Measurements from ENCODE around the gene DOK1.
"Not testable (repeated sequence)": the region's sequence is repeated elsewhere in the genome, so short reads cannot be mapped to it uniquely, and the experiment has no call there.

Gene DOK1

GRCh38 chr2:74548900-74549826 is 5.4 kb upstream of the DOK1 start:
- DNase-seq (ENCODE audit: low read depth in 2 of 2) = no peak

DNA sequence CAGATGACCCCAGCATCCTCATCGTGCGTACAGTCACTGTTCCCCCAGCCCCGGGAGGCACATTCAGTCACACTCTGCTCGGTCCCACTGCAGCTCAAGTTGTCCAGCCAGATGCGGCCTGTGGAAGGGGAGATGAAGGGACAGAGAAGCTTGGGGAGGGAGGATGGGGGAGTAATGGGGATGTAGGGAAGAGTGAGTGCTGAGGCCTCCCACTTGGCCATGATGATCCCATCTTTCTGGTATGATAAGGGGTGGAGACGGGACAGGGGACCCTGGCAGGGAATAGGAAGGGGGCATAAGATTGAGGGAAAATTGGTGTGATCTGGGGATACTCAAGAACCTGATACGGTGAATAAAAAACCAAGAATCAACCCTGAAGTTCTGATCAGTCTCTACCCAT is 4.3 kb upstream of the DOK1 start:
- DNase-seq (ENCODE audit: low read depth in 2 of 2) = no peak

GRCh38 chr2:74551530-74551929 is 3.0 kb upstream of the DOK1 start:
- DNase-seq (ENCODE audit: low read depth in 2 of 2) = no peak

- no peak for DNase-seq (ENCODE audit: low read depth in 2 of 2)
Measured at GRCh38 chr2:74551942-74552913, 2.3 kb upstream of the DOK1 start.

DNA sequence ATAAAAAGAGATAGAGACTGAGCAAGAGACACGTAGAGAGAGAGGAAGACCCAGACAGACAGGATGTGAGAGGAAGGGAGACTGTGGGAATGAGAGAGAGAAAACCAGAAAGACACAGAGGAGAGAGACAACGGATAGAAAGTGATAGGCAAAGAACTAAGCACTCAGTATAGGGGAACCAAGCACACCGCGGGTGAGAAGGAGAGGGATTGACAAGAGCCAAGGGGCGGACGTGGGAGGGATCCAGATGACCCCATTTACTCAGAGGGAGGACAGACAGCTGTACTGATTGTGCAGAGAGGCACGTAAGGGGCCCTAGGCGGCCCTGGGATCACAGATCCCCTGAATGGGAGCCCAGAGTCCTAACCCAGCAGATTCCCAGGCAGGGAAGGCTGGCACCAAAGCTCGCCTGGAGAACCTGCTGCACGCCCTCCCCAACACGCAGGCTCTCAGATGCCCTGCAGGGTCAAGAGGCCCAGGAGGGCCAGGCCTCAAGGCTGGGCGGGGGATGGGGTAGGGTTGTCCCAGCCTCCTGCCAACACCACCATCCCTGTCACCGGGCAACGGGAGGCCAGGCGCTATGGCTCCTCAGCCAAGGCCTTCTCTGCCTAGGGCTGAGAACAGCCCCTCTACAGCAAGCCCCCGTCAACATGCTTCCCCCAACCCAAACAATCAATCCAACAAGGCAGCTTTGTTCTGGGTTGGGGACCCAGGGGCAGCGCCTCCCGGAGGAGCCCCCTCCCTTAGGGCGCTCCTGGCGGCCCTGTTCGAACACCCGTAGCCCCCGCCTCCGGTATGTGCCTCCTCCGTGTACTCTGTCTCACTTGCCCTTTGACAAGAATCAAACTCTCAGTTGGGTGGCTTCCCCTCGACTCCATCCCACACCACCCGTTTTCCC is 1.4 kb upstream of the DOK1 start:
- no peak for DNase-seq (ENCODE audit: low read depth in 2 of 2)

DNA sequence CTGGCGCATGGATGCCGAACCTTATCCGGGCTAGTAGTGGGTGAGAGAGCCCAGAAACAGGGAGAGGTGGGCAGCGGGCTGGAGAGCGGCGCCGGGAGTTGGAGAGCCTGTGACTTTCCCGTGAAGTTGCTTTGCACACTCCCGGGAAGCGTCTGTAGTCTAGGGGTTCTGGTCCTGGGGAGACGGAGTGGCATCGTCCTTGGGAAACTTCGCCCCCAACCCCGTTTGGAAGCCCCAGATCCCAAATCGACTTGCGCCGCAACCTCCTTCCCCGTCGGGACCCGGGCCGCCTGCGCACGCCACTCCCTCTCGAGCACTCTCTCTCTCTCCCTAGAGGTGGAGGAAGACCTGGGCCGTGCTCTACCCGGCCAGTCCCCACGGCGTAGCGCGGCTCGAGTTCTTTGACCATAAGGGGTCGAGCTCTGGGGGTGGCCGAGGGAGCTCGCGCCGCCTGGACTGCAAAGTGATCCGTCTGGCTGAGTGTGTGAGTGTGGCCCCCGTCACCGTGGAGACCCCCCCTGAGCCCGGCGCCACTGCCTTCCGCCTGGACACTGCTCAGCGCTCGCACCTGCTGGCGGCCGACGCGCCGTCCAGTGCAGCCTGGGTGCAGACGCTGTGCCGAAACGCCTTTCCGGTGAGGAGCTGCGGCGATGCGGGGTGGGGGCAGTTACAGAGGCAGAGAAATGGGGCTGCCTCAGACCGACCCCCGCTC is 456 bp downstream of the DOK1 start:
- no peak for DNase-seq (ENCODE audit: low read depth in 2 of 2)

DNA sequence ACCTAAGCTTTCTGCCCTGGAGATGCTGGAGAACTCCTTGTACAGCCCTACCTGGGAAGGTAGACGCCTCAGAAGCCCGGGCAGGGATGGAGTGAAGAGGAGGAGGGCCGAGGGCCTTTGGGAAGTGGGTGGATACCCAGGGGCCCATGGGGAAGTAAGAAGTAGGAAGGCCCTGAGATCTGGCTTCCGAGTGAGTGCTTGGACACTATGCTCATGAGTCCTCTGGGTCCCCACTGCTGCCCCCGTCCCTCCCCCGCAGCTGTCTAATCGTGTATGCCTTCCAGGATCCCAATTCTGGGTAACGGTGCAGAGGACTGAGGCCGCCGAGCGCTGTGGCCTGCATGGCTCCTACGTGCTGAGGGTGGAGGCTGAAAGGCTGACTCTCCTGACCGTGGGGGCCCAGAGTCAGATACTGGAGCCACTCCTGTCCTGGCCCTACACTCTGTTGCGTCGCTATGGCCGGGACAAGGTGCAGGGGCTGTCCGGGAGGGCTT is 1.1 kb downstream of the DOK1 start:
- DNase-seq (ENCODE audit: low read depth in 2 of 2) = no peak

GRCh38 chr2:74556159-74556558 is 1.6 kb downstream of the DOK1 start:
- DNase-seq (ENCODE audit: low read depth in 2 of 2) = no peak

GRCh38 chr2:74556831-74557370 is 2.4 kb downstream of the DOK1 start:
- DNase-seq (ENCODE audit: low read depth in 2 of 2) = no peak

DNA sequence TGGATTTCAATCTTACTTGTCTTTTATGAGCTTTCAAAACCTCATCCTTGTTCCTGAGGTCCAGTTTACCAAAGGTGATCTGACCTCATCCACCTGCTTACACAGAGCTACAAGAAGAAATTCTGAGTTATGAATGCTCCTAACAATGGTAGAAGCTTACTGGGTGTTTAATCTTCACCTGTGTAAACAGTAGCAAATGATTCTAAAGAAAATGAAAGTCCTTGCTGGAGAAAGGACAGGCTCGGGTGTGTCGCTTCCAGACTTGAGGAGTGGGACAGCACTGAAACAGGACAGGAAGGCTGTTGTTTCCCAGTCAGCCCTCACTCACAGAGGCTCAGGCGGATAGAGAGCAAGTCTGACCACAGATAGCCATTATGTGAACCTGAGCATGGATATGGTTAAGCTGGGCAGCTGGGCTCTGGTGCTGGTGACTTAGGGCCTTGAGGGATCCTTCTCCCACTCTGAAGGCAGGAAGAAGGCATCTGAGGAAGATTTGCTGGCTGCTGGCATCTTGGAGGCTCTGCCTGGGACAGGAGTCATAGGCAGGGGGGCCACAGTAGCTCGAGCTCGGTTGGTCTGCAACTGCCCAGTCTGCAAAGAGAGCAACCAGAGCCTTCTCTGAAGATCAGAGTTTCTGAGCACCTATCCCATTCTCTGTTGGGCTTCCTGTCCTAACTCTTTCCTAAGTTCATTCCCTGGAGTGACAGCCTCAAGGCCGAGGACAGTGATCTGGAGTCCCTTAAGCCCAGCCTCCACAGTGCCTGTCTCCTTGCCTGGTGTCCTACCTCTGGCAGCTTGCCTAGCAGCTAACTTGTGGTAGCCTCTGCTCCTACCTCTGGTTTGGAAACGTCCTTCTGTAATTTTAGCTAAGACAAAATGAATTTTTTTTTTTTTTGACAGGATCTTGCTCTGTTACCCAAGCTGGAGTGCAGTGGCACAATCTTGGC is 4.0 kb downstream of the DOK1 start:
- DNase-seq (ENCODE audit: low read depth in 2 of 2) = no peak

GRCh38 chr2:74559912-74560311 is 5.4 kb downstream of the DOK1 start:
- DNase-seq (ENCODE audit: low read depth in 2 of 2) = no peak

GRCh38 chr2:74560591-74560990 is 6.1 kb downstream of the DOK1 start:
- DNase-seq (ENCODE audit: low read depth in 2 of 2) = no peak

DNA sequence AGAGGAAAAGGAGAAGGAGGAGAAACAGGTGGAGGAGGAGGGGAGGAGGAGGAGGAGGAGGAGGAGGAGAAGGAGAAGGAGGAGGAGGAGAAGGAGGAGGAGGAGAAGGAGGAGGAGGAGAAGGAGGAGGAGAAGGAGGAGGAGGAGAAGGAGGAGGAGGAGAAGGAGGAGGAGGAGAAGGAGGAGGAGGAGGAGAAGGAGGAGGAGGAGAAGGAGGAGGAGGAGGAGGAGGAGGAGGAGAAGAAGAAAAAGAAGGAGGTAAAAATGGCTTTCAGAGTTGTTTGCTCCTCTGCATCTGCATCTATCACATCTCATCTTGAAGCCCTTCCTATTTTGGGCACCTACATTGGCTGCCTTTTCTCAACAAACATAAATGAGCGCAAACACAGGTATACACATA is 6.5 kb downstream of the DOK1 start:
- DNase-seq (ENCODE audit: low read depth in 2 of 2) = not testable (repeated sequence)

DNA sequence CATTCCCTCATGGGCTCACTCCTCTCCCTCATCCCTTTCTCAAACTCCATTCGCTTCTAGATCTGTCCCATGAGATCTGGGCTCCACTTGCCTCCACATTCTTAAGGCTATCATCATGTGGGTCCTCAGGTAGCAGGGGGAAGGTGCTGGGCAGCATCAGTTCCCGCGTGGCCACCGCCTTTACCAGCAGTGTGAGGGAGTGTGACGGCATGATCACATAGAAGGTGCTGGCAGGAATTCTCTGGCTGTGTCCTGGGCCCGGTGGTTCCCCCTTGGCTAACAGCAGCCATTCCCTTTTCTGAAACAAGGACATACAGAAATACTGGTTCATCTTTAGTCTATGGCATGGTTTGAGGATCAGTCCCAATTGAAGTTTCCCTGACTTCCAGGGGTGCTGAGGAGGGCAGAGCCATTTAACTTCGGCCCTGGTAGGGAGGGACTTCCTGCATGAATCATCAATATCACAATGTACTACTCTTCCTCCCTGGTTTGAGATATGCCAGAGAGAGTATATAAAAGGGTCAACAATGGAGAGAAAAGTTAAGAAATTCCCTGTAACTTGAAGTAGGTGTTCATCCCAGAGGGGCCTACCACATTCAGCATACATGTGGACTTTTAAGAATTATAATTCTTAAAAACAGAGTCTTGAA is 7.7 kb downstream of the DOK1 start:
- no peak for DNase-seq (ENCODE audit: low read depth in 2 of 2)

- DNase-seq (ENCODE audit: low read depth in 2 of 2) = no peak
Measured at GRCh38 chr2:74564222-74564621, 9.7 kb downstream of the DOK1 start.

GRCh38 chr2:74566076-74566753 is 11.7 kb downstream of the DOK1 start:
- DNase-seq (ENCODE audit: low read depth in 2 of 2) = no peak

GRCh38 chr2:74566754-74567085 is 12.2 kb downstream of the DOK1 start:
- DNase-seq (ENCODE audit: low read depth in 2 of 2) = no peak

DNA sequence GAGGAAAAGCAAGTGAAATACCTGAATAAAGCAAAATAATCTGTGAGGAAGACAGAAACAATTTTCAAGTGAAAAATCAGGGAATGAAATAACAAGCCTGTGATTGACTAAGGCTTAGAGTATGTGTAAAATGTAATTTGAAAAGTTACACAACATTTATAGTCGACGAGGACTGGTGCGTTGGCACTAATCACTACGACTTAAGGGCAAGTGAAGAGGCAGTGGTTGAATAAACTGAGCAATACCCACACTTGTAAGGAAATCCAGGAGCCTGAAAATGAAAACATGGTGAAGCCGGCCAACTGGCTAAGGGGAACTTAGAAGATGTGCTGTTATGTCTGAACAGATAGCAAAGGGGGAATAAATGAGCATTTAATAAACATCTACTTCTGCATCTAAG is 13.4 kb downstream of the DOK1 start:
- DNase-seq (ENCODE audit: low read depth in 2 of 2) = no peak
